K562 (cell line): ENCODE measurements around the gene CDC14A. TPM values are rescaled to one million over a fixed set of nuclear protein-coding genes. Genes with fewer than 3 reads are reported as not detected.

ENCODE experiments used
- ARNT ChIP-seq, 2 experiments: fragments of 450-650 bp; IDR thresholded peaks; 2 replicates each; pipeline ENCODE4 v1.6.1; 2016; ENCODE audit warnings: mild to moderate bottlenecking in 1 of 2
- CREM ChIP-seq: IDR thresholded peaks from 2 replicates; pipeline ENCODE4 v1.6.1; 2014; ENCODE audit warnings: antibody characterized with exemption, low read depth
- DLX4 ChIP-seq: fragments of 250-450 bp; sonication (Bioruptor Pico); IDR thresholded peaks from 2 replicates; pipeline ENCODE4 v1.6.1; 2021; ENCODE audit warnings: mild to moderate bottlenecking
- ELF2 ChIP-seq: fragments of 250-450 bp; sonication (Bioruptor Pico); IDR thresholded peaks from 2 replicates; pipeline ENCODE4 v1.5.0; 2021; ENCODE audit warnings: mild to moderate bottlenecking
- ETS1 ChIP-seq: conservative IDR thresholded peaks from 2 replicates; pipeline ENCODE4 v1.6.1; 2011; ENCODE audit warnings: low read depth, mild to moderate bottlenecking, low read length; ENCODE audit not compliant: control insufficient read depth
- HDAC1 ChIP-seq, 2 experiments: fragments of 450-650 bp; IDR thresholded peaks; 2 replicates each; pipeline ENCODE4 v1.6.1; 2016 to 2017; ENCODE audit warnings: inconsistent platforms in 1 of 2, mild to moderate bottlenecking in 1 of 2, moderate library complexity in 1 of 2
- KAT7 ChIP-seq: sonication (generic); formaldehyde crosslinking; IDR thresholded peaks from 2 replicates; pipeline ENCODE4 v1.8.0; 2022; ENCODE audit warnings: missing genetic modification reagents, mild to moderate bottlenecking, borderline replicate concordance
- KLF16 ChIP-seq: IDR thresholded peaks from 2 replicates; pipeline ENCODE4 v1.6.1; 2016; ENCODE audit warnings: antibody characterized with exemption
- MAFF ChIP-seq: IDR thresholded peaks from 2 replicates; pipeline ENCODE4 v1.6.1; 2012; ENCODE audit warnings: low read length, improper control_type of control experiment
- MTA2 ChIP-seq: fragments of 450-650 bp; IDR thresholded peaks from 2 replicates; pipeline ENCODE4 v1.6.1; 2016; ENCODE audit warnings: low read depth
- MYC ChIP-seq, 2 experiments: fragments of 250-450 bp in 1 of 2; sonication (Bioruptor Pico) in 1 of 2; IDR thresholded peaks; 2 replicates each; pipeline versions ENCODE4 v1.5.1 to v1.6.1; 2012 to 2021; ENCODE audit warnings: low read depth in 2 of 2, borderline replicate concordance in 1 of 2, improper control_type of control experiment in 1 of 2, low read length in 1 of 2, mild to moderate bottlenecking in 1 of 2, moderate library complexity in 1 of 2
- POLR2AphosphoS5 ChIP-seq: IDR thresholded peaks from 2 replicates; pipeline ENCODE4 v1.6.1; 2011; ENCODE audit warnings: mild to moderate bottlenecking, low read depth, low read length, moderate library complexity; ENCODE audit not compliant: control insufficient read depth, insufficient read depth
- POLR2G ChIP-seq: fragments of 200-400 bp; formaldehyde crosslinking; IDR thresholded peaks from 2 replicates; pipeline ENCODE4 v1.6.1; 2017; ENCODE audit warnings: low read depth, mild to moderate bottlenecking, antibody characterized with exemption, low read length, moderate library complexity
- ZBTB11 ChIP-seq, 3 experiments: fragments of 200-800 bp in 1 of 3; fragments of 250-450 bp in 1 of 3; fragments of 450-650 bp in 1 of 3; sonication (Bioruptor Pico) in 1 of 3; sonication (Bioruptor generic) in 1 of 3; formaldehyde crosslinking in 1 of 3; IDR thresholded peaks; 2 replicates each; pipeline versions ENCODE4 v1.6.1 to v1.8.0; 2016 to 2022; ENCODE audit warnings: mild to moderate bottlenecking in 2 of 3, missing genetic modification characterization in 2 of 3, missing compliant biosample characterization in 1 of 3, moderate library complexity in 1 of 3
- ZNF253 ChIP-seq: fragments of 250-450 bp; sonication (Bioruptor Pico); conservative IDR thresholded peaks from 2 replicates; pipeline ENCODE4 v1.6.1; 2021; ENCODE audit warnings: mild to moderate bottlenecking
- polyA plus RNA-seq, 8 experiments: library from polyadenylated mRNA; depleted of rRNA in 4 of 8; stranded (reverse) in 5 of 8; unstranded in 3 of 8; fragments of >200 nt; fragmentation: Nextera tagmentation in 2 of 8; fragmentation: Illumina TruSeq in 1 of 8; extraction: Ambion mirVana in 2 of 8; extraction: Trizol in 1 of 8; gene quantifications; 2 replicates each; pipeline versions ENCODE4 v1.2.1 to v1.2.3, GENCODE V29; 2011 to 2014; ENCODE audit warnings: inconsistent platforms in 1 of 8, missing spikeins in 1 of 8
- total RNA-seq, 7 experiments: library from RNA; depleted of rRNA in 6 of 7; stranded (reverse); fragments of >200 nt in 6 of 7; fragmentation: Illumina TruSeq in 2 of 7; extraction: Trizol in 2 of 7; gene quantifications; 2 replicates each; pipeline versions ENCODE4 v1.2.1 to v1.2.3, GENCODE V29; 2011 to 2021; ENCODE audit warnings: low replicate concordance in 1 of 7
- TF ChIP-seq, protein P1 (sequence below): fragments of 450-650 bp; IDR thresholded peaks from 2 replicates; pipeline ENCODE4 v1.6.1; 2016; ENCODE audit warnings: mild to moderate bottlenecking

Gene CDC14A
- total and polyA plus RNA-seq, 9 of the 15 experiments (the other 6 are each of a cell fraction or from before 2014, with no cell fraction given) = 17.0 to 74.3 (median 33.4) TPM

- TF ChIP-seq ETS1 (no peak), MAFF (peak; percentile 20; the same call in 1 of the 2 replicates), MYC (IDR thresholded peaks at IDR 0.05; ENCODE audit: low read depth, low read length) (peak; percentile 59), MYC (CRISPR knock-in tag; IDR thresholded peaks at IDR 0.05; ENCODE audit: borderline replicate concordance, low read depth) (no peak), ZBTB11 (CRISPR knock-in tag; IDR thresholded peaks at IDR 0.05) (peak in 1 of 3 experiments; percentile 55; a peak in 1 of 6 replicates), KAT7 (CRISPR knock-in tag) (no peak), ZNF253 (CRISPR knock-in tag) (no peak), KLF16 (peak; percentile 84), ARNT (IDR thresholded peaks at IDR 0.05) (peak; percentile 74 to 88; a peak in 3 of 4 replicates), ELF2 (CRISPR knock-in tag) (0 out of 2 replicates have a peak, but pooled peaks have one; percentile 26), CREM (peak; percentile 33; the same call in 1 of the 2 replicates), HDAC1 (IDR thresholded peaks at IDR 0.05) (peak; percentile 67 to 75; a peak in 3 of 4 replicates), DLX4 (CRISPR knock-in tag) (no peak), POLR2G (no peak), POLR2AphosphoS5 (peak; percentile 77), MTA2 (peak; percentile 82)
- TF ChIP-seq, protein P1, sequence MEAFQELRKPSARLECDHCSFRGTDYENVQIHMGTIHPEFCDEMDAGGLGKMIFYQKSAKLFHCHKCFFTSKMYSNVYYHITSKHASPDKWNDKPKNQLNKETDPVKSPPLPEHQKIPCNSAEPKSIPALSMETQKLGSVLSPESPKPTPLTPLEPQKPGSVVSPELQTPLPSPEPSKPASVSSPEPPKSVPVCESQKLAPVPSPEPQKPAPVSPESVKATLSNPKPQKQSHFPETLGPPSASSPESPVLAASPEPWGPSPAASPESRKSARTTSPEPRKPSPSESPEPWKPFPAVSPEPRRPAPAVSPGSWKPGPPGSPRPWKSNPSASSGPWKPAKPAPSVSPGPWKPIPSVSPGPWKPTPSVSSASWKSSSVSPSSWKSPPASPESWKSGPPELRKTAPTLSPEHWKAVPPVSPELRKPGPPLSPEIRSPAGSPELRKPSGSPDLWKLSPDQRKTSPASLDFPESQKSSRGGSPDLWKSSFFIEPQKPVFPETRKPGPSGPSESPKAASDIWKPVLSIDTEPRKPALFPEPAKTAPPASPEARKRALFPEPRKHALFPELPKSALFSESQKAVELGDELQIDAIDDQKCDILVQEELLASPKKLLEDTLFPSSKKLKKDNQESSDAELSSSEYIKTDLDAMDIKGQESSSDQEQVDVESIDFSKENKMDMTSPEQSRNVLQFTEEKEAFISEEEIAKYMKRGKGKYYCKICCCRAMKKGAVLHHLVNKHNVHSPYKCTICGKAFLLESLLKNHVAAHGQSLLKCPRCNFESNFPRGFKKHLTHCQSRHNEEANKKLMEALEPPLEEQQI = peak; percentile 96
Measured at GRCh38 chr1:100347009-100347966, 5.0 kb upstream of the CDC14A start (continued).
